GM21515 (cell line): ENCODE results near the gene TMEM156.

Experiments
- ATAC-seq: cut with Tn5 transposase; IDR thresholded peaks from one replicate; pipeline ENCODE4 v1.9.1; 2021; ENCODE audit not compliant: unreplicated experiment

The TMEM156 gene

GRCh38 chr4:38928568-38928967 lies 103.6 kb downstream of the TMEM156 start:
- no peak for ATAC-seq

- no peak for ATAC-seq
Measured at GRCh38 chr4:38926896-38927295, 105.3 kb downstream of the TMEM156 start.

GRCh38 chr4:38925492-38926413 lies 106.5 kb downstream of the TMEM156 start:
- no peak for ATAC-seq

GRCh38 chr4:38924353-38924752 lies 107.9 kb downstream of the TMEM156 start:
- no peak for ATAC-seq

- no peak for ATAC-seq
Measured at GRCh38 chr4:38923746-38924145, 108.5 kb downstream of the TMEM156 start.

GRCh38 chr4:38921151-38921550 lies 111.1 kb downstream of the TMEM156 start:
- no peak for ATAC-seq

- ATAC-seq, result no peak
Measured at GRCh38 chr4:38920677-38921076, 111.5 kb downstream of the TMEM156 start.

- ATAC-seq, result no peak
Measured at GRCh38 chr4:38920186-38920585, 112.0 kb downstream of the TMEM156 start.

- no peak for ATAC-seq
Measured at GRCh38 chr4:38919494-38919893, 112.7 kb downstream of the TMEM156 start.

GRCh38 chr4:38917481-38918025 lies 114.7 kb downstream of the TMEM156 start:
- ATAC-seq, result no peak
